Colonic mucosa (tissue), 4 donors: ENCODE measurements around the gene NEUROD1. TPM values are rescaled to one million over a fixed set of nuclear protein-coding genes. Genes with fewer than 3 reads are reported as not detected.

Experiments
- DNase-seq: peaks from one replicate; pipeline ENCODE4 v3.0.0-alpha.2; 2020
- H3K27ac ChIP-seq: fragments of 200-600 bp; one replicate; pipeline ENCODE4 v1.8.0; 2021
- H3K27me3 ChIP-seq: fragments of 200-600 bp; one replicate; pipeline ENCODE4 v1.8.0; 2021
- H3K36me3 ChIP-seq: fragments of 200-600 bp; one replicate; pipeline ENCODE4 v1.8.0; 2021
- H3K4me1 ChIP-seq: fragments of 200-600 bp; one replicate; pipeline ENCODE4 v1.8.0; 2021; ENCODE audit warnings: mild to moderate bottlenecking
- H3K4me3 ChIP-seq: fragments of 200-600 bp; one replicate; pipeline ENCODE4 v1.8.0; 2021
- H3K9ac ChIP-seq, 2 donors: one replicate each; pipeline ENCODE4 v1.7.0; 2013; ENCODE audit warnings: control low read depth in 2 of 2, low read depth in 2 of 2, low read length in 2 of 2
- H3K9me3 ChIP-seq: fragments of 200-600 bp; one replicate; pipeline ENCODE4 v1.8.0; 2021
- CTCF ChIP-seq: fragments of 200-600 bp; IDR thresholded peaks from one replicate; pipeline ENCODE4 v1.8.0; 2022; ENCODE audit warnings: antibody characterized with exemption, mild to moderate bottlenecking
- intact Hi-C: fragments of 100-400 bp; cut with DNase I; formaldehyde crosslinking; loops from one replicate; pipeline ENCODE4 v1.14.1; 2022
- total RNA-seq, 2 donors: library from RNA; stranded (reverse); fragmentation: NEBNext Ultra II Directional in 1 of 2; extraction: Animal tissue kit (Norgen Biotek cat#: 25700) in 1 of 2; gene quantifications; one replicate each; pipeline ENCODE4 v1.2.1, GENCODE V29; 2021
- donor health status: healthy.
- donor health status: DM: no; HTN: no; CAD: no.
- donor health status: DM: no; HTN: no; CAD: no.

NEUROD1 gene
- total RNA-seq, 2 donors from 2014 or later = 1.8 to 3.0 TPM

DNA sequence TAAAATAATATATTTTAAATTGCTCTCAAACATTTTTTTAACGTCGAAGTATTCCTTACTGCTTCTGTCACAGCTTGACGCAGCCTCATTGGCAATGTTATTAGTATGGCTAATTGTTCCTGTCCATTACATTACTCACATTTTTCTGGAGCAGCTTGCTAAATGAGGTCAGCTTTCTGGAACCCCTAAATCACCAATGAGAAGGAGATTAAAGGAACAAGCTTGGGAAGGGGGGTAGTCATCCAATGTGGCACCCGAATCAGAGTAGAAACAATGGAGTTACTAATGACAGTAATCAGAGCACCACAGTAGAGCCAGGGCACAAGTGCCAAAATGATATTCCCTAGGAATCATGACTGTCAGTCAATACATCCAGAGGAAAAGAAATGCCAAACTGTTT is 5.1 kb downstream of the NEUROD1 start:
- no peak overlapping the region for H3K27ac ChIP-seq
- no peak for TF ChIP-seq CTCF
- H3K9me3 ChIP-seq = no peaks in the 10 kb centered on the region
- peaks cover 23% of the 10 kb centered on the region for H3K27me3 ChIP-seq
- no peaks in the 10 kb centered on the region for H3K4me1 ChIP-seq
- no peak overlapping the region for H3K4me3 ChIP-seq
- H3K36me3 ChIP-seq = no peaks in the 10 kb centered on the region
- H3K9ac ChIP-seq = no peak overlapping the region
- intact Hi-C loops = no loop called here
- DNase-seq = no peak

- no peak for TF ChIP-seq CTCF
- Histone ChIP-seq H3K27me3 (peaks cover 15% of the 10 kb centered on the region), H3K4me3 (no peak overlapping the region), H3K9me3 (no peaks in the 10 kb centered on the region), H3K4me1 (no peaks in the 10 kb centered on the region), H3K9ac (no peak overlapping the region), H3K27ac (no peak overlapping the region), H3K36me3 (no peaks in the 10 kb centered on the region)
- intact Hi-C loops = no loop called here
- no peak for DNase-seq
These were observed 5.9 kb downstream of the NEUROD1 start for GRCh38 chr2:181674461-181674860.

DNA sequence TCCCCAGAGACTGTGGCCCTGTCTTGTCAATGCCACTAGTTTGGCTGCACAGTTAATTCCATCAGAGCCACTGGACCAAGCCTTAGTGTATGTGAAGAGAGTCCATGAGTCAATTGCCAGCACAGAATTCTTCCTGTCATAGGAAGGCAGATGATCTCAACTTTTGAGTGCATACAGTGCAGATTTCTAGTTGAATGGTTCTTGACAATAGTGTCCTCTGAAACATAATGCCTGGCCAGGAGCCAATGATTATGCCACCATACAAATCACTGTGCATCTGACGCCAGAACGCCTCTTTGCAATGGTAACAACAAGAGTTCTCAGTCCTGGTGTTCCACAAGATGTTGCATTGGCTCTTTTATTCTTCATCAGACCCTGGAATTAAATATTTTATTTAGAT is 7.1 kb downstream of the NEUROD1 start:
- no peak overlapping the region for H3K4me3 ChIP-seq
- H3K9me3 ChIP-seq = no peaks in the 10 kb centered on the region
- no peak overlapping the region for H3K27ac ChIP-seq
- peaks cover 4% of the 10 kb centered on the region for H3K27me3 ChIP-seq
- no peaks in the 10 kb centered on the region for H3K4me1 ChIP-seq
- DNase-seq = no peak
- TF ChIP-seq CTCF = no peak
- intact Hi-C loops = no loop called here
- H3K36me3 ChIP-seq = no peaks in the 10 kb centered on the region
- no peak overlapping the region for H3K9ac ChIP-seq

GRCh38 chr2:181672255-181673008 is 7.9 kb downstream of the NEUROD1 start:
- Histone ChIP-seq H3K9me3 (no peaks in the 10 kb centered on the region), H3K4me1 (no peaks in the 10 kb centered on the region), H3K27ac (no peak overlapping the region), H3K27me3 (no peaks in the 10 kb centered on the region), H3K36me3 (no peaks in the 10 kb centered on the region), H3K9ac (no peak overlapping the region), H3K4me3 (no peak overlapping the region)
- DNase-seq = no peak
- no peak for TF ChIP-seq CTCF
- intact Hi-C loops = no loop called here

DNA sequence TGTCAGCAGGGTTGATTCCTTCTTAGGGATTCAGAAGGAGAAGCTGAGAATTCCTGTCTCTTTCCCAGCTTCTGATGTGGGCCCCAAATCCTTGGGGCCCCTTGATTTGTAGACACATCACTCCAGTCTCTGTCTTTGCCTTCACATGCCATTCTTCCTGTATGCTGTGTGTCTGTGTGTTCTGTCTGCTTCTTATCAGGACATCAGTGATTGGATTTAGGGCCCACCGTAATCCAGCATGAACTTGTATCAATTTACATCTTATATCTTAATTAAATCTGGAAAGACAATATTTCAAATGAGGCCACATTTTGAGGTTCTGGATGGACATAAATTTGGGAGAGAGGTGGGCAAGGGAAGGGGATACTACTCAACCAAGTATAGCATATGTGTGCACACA is 9.7 kb downstream of the NEUROD1 start:
- Histone ChIP-seq H3K4me1 (no peaks in the 10 kb centered on the region), H3K36me3 (no peaks in the 10 kb centered on the region), H3K27ac (no peak overlapping the region), H3K4me3 (no peak overlapping the region), H3K27me3 (no peaks in the 10 kb centered on the region), H3K9me3 (no peaks in the 10 kb centered on the region), H3K9ac (no peak overlapping the region)
- no peak for DNase-seq
- intact Hi-C loops = no loop called here
- TF ChIP-seq CTCF = no peak
